Testis (tissue), 3 donors: Measurements from ENCODE around the gene TRMT10B. TPM values are rescaled to one million over a fixed set of nuclear protein-coding genes. Genes with fewer than 3 reads are reported as not detected.

Experiments
- DNase-seq: peaks from one replicate; pipeline ENCODE4 v3.0.0-alpha.2; 2019
- H3K27ac ChIP-seq, 2 donors: fragments of 200-600 bp; sonication (generic); one replicate each; pipeline ENCODE4 v1.5.1; 2019
- H3K27me3 ChIP-seq: fragments of 200-600 bp; sonication (generic); one replicate; pipeline ENCODE4 v1.5.1; 2019
- H3K36me3 ChIP-seq: fragments of 200-600 bp; sonication (generic); one replicate; pipeline ENCODE4 v1.5.1; 2017; ENCODE audit warnings: low read depth; ENCODE audit errors: missing control alignments
- H3K4me1 ChIP-seq: fragments of 200-600 bp; sonication (generic); one replicate; pipeline ENCODE4 v1.5.1; 2019
- H3K4me3 ChIP-seq, 2 donors: fragments of 200-600 bp; sonication (generic); one replicate each; pipeline ENCODE4 v1.5.1; 2017 to 2019
- H3K9me3 ChIP-seq: fragments of 200-600 bp; sonication (generic); one replicate; pipeline ENCODE4 v1.5.1; 2017
- CTCF ChIP-seq, 3 experiments: fragments of 450-650 bp in 2 of 3; fragments of 200-600 bp in 1 of 3; sonication (generic) in 1 of 3; IDR thresholded peaks; one replicate each; pipeline ENCODE4 v1.5.1; 2016 to 2019; ENCODE audit warnings: antibody characterized with exemption in 3 of 3, mild to moderate bottlenecking in 2 of 3, moderate library complexity in 1 of 3
- POLR2A ChIP-seq: fragments of 450-650 bp; IDR thresholded peaks from one replicate; pipeline ENCODE4 v1.6.1; 2017; ENCODE audit warnings: antibody characterized with exemption, mild to moderate bottlenecking, moderate library complexity
- WGBS, 2 donors: methylation state at CpG; one replicate each; pipeline ENCODE4 v1.1.5; 2018; 5-methylcytosine and 5-hydroxymethylcytosine counted together
- intact Hi-C: fragments of 100-400 bp; cut with DNase I; formaldehyde crosslinking; loops from one replicate; pipeline ENCODE4 v1.15.1; 2023; ENCODE audit warnings: low total_unique reads
- polyA plus RNA-seq: library from polyadenylated mRNA; stranded (reverse); fragments of 350-450 nt; fragmentation: Illumina TruSeq; extraction: RNeasy Lipid Tissue Mini Kit (QIAGEN cat#74804); gene quantifications from one replicate; pipeline ENCODE4 v1.2.3, GENCODE V29; 2014; ENCODE audit warnings: low read depth, low replicate concordance; ENCODE audit not compliant: insufficient read depth
- total RNA-seq, 2 donors: library from RNA; depleted of rRNA; stranded (reverse); fragments of >200 nt; gene quantifications; one replicate each; pipeline ENCODE4 v1.2.3, GENCODE V29; 2016

The TRMT10B gene
- total and polyA plus RNA-seq, 3 donors from 2014 or later, result 4.9 to 10.9 (median 5.8) TPM

GRCh38 chr9:37775216-37775919 is 21.8 kb downstream of the TRMT10B start:
- no peak for DNase-seq
- H3K27ac ChIP-seq, result no peak overlapping the region
- no peaks in the 10 kb centered on the region for H3K27me3 ChIP-seq
- no peaks in the 10 kb centered on the region for H3K4me1 ChIP-seq
- WGBS, 2 donors, result 94 to 100% methylated on average over 1 of the region's 1 CpG
- intact Hi-C loops, result no loop called here
- TF ChIP-seq CTCF (IDR thresholded peaks at IDR 0.05) (no peak), POLR2A (no peak)
- H3K9me3 ChIP-seq, result no peaks in the 10 kb centered on the region
- H3K4me3 ChIP-seq, result no peak overlapping the region
- no peaks in the 10 kb centered on the region for H3K36me3 ChIP-seq

- no peaks in the 10 kb centered on the region for H3K4me1 ChIP-seq
- TF ChIP-seq POLR2A (no peak), CTCF (IDR thresholded peaks at IDR 0.05) (no peak)
- WGBS, 2 donors, result 88 to 89% methylated on average over 5 of the region's 5 CpGs
- intact Hi-C loops, result no loop called here
- no peak overlapping the region for H3K27ac ChIP-seq
- no peaks in the 10 kb centered on the region for H3K36me3 ChIP-seq
- no peaks in the 10 kb centered on the region for H3K27me3 ChIP-seq
- H3K9me3 ChIP-seq, result no peaks in the 10 kb centered on the region
- no peak overlapping the region for H3K4me3 ChIP-seq
- DNase-seq, result no peak
Measured at GRCh38 chr9:37776328-37776727, 22.7 kb downstream of the TRMT10B start.

GRCh38 chr9:37778534-37778933 is 24.9 kb downstream of the TRMT10B start:
- Histone ChIP-seq H3K9me3 (no peaks in the 10 kb centered on the region), H3K4me1 (no peaks in the 10 kb centered on the region), H3K27me3 (no peaks in the 10 kb centered on the region), H3K4me3 (no peak overlapping the region), H3K36me3 (no peaks in the 10 kb centered on the region), H3K27ac (no peak overlapping the region)
- DNase-seq, result no peak
- WGBS, 2 donors, result 83 to 86% methylated on average over 2 of the region's 2 CpGs
- intact Hi-C loops, result no loop called here
- TF ChIP-seq POLR2A (no peak), CTCF (IDR thresholded peaks at IDR 0.05) (no peak)

- peak overlapping the region; percentile 62 to 79 for H3K27ac ChIP-seq
- TF ChIP-seq CTCF (IDR thresholded peaks at IDR 0.05) (no peak), POLR2A (no peak)
- H3K4me3 ChIP-seq, result peak overlapping the region; percentile 83 to 91
- no peak for DNase-seq
- intact Hi-C loops, result no loop called here
- no peaks in the 10 kb centered on the region for H3K36me3 ChIP-seq
- no peaks in the 10 kb centered on the region for H3K27me3 ChIP-seq
- no peaks in the 10 kb centered on the region for H3K9me3 ChIP-seq
- WGBS, 2 donors, result 0 to 1% methylated on average over 6 of the region's 6 CpGs
- H3K4me1 ChIP-seq, result no peaks in the 10 kb centered on the region
Measured at GRCh38 chr9:37784291-37784615, 30.6 kb downstream of the TRMT10B start.
